ENCODE data around the gene SPAG16. TPM values are rescaled to one million over a fixed set of nuclear protein-coding genes. Genes with fewer than 3 reads are reported as not detected.

Gene SPAG16
- total RNA-seq, 1 experiment from 2014 or later: 17.3 TPM

DNA sequence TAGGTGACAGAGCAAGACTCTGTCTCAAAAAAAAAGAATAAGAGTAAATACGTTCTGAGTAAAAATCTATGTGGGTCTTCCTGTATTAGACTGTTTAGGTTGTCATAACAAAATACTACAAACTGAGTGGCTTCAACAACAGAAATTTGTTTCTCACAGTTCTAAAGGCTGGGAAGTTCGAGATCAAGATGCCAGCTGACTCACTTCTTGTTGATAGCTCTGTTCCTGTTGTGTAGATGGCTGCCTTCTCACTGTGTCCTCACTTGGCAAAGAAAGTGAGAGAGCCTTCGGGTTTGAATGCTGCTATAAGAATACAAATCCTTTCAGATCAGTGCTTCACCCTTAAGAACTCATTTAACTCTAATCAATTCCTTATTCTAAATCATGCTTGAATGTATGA is 696.6 kb downstream of the SPAG16 start:
- no peaks in the 10 kb centered on the region for H3K79me1 ChIP-seq (ENCODE audit: insufficient read depth, low read depth, low read length, poor library complexity, severe bottlenecking)
- H2BK120ac ChIP-seq (ENCODE audit: low read depth, low read length, poor library complexity, severe bottlenecking): no peak overlapping the region
- H4K91ac ChIP-seq (ENCODE audit: insufficient read length, low read depth, low read length): no peak overlapping the region
- no peak overlapping the region for H3K9ac ChIP-seq (ENCODE audit: extremely low read depth, insufficient read length, low read length)
- DNase-seq: no peak
- no peak overlapping the region for H2AK5ac ChIP-seq (ENCODE audit: insufficient read length, low read length)
- H3K23me2 ChIP-seq (ENCODE audit: insufficient read length, low read depth, low read length, poor library complexity, severe bottlenecking): no peaks in the 10 kb centered on the region
- Mint-ChIP-seq H3K27ac (no peak overlapping the region), H3K4me3 (no peak overlapping the region), H3K4me1 (peaks cover 7 to 8% of the 10 kb centered on the region in 2 experiments), H3K27me3 (ENCODE audit: low read depth) (no peaks in the 10 kb centered on the region), H3K36me3 (ENCODE audit: insufficient read depth in 1 of 3, low read depth in 3 of 3) (no peaks in the 10 kb centered on the region), H3K9me3 (no peaks in the 10 kb centered on the region)
- no peaks in the 10 kb centered on the region for H3K27me3 ChIP-seq (ENCODE audit: insufficient read depth, low read length)
- no peak overlapping the region for H4K5ac ChIP-seq (ENCODE audit: insufficient read length, low read depth, low read length)
- no peak overlapping the region for H3K56ac ChIP-seq (ENCODE audit: insufficient read length, low read depth, low read length)
- H3K27ac ChIP-seq (ENCODE audit: insufficient read length, low read depth, low read length): no peak overlapping the region
- no peak overlapping the region for H3K23ac ChIP-seq (ENCODE audit: insufficient read length, low read depth, low read length)
- H2AFZ ChIP-seq (ENCODE audit: low read length): no peak overlapping the region
- no peak overlapping the region for H2BK20ac ChIP-seq (ENCODE audit: low read depth, low read length, poor library complexity, severe bottlenecking)
- no peaks in the 10 kb centered on the region for H3K9me3 ChIP-seq (ENCODE audit: control insufficient read depth, low read depth, low read length)
- H3K4ac ChIP-seq (ENCODE audit: low read depth, low read length): no peak overlapping the region
- no peaks in the 10 kb centered on the region for H3K4me1 ChIP-seq (ENCODE audit: insufficient read depth, low read length)
- WGBS (ENCODE audit: extremely low coverage, insufficient read length, low lambda C conversion rate): no CpG with 5 or more reads among the region's 3 CpGs
- no peak overlapping the region for H3K4me2 ChIP-seq (ENCODE audit: insufficient read depth, insufficient read length, low read length)
- TF ChIP-seq, protein P1, sequence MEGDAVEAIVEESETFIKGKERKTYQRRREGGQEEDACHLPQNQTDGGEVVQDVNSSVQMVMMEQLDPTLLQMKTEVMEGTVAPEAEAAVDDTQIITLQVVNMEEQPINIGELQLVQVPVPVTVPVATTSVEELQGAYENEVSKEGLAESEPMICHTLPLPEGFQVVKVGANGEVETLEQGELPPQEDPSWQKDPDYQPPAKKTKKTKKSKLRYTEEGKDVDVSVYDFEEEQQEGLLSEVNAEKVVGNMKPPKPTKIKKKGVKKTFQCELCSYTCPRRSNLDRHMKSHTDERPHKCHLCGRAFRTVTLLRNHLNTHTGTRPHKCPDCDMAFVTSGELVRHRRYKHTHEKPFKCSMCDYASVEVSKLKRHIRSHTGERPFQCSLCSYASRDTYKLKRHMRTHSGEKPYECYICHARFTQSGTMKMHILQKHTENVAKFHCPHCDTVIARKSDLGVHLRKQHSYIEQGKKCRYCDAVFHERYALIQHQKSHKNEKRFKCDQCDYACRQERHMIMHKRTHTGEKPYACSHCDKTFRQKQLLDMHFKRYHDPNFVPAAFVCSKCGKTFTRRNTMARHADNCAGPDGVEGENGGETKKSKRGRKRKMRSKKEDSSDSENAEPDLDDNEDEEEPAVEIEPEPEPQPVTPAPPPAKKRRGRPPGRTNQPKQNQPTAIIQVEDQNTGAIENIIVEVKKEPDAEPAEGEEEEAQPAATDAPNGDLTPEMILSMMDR (conservative IDR thresholded peaks at IDR 0.05): no peak
- H3K14ac ChIP-seq (ENCODE audit: insufficient read depth, low read length): no peak overlapping the region
- H4K8ac ChIP-seq (replicated peaks; ENCODE audit: insufficient read length, low read depth, low read length): no peak overlapping the region
- H3K79me2 ChIP-seq (ENCODE audit: insufficient read depth, low read length): no peaks in the 10 kb centered on the region
- H3K18ac ChIP-seq (ENCODE audit: insufficient read length, low read depth, low read length): no peak overlapping the region
- no peak overlapping the region for H2BK5ac ChIP-seq (ENCODE audit: insufficient read length, low read length)
- H4K20me1 ChIP-seq (ENCODE audit: control insufficient read depth, insufficient read depth, insufficient read length): no peaks in the 10 kb centered on the region
- no peak overlapping the region for H2BK15ac ChIP-seq (ENCODE audit: low read depth, low read length)
- H2BK12ac ChIP-seq (ENCODE audit: insufficient read length, low read depth, low read length): no peak overlapping the region
- no peak overlapping the region for H3T11ph ChIP-seq (ENCODE audit: low read length)

Measured in H9 (cell line).